ENCODE results near the gene GNA14.

DNA sequence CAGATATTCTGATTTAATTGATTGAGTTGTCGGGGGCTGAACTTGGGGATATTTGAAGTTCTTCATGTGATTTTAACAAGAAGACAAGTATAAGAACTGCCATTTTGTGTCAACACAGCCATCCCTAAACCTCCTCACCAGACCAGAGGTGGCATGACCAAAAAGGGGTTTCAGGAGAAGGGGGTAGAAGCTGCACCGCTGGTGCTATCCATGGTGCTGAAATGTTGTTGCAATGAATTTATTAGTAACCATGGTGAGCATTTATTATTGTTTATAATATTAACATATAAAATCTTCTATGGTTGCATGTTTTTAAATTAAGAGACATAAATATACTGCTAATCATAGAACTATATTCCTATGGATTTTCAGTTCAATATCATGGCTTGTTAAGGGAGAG is 72.3 kb downstream of the GNA14 start:
- TF ChIP-seq, protein P1, sequence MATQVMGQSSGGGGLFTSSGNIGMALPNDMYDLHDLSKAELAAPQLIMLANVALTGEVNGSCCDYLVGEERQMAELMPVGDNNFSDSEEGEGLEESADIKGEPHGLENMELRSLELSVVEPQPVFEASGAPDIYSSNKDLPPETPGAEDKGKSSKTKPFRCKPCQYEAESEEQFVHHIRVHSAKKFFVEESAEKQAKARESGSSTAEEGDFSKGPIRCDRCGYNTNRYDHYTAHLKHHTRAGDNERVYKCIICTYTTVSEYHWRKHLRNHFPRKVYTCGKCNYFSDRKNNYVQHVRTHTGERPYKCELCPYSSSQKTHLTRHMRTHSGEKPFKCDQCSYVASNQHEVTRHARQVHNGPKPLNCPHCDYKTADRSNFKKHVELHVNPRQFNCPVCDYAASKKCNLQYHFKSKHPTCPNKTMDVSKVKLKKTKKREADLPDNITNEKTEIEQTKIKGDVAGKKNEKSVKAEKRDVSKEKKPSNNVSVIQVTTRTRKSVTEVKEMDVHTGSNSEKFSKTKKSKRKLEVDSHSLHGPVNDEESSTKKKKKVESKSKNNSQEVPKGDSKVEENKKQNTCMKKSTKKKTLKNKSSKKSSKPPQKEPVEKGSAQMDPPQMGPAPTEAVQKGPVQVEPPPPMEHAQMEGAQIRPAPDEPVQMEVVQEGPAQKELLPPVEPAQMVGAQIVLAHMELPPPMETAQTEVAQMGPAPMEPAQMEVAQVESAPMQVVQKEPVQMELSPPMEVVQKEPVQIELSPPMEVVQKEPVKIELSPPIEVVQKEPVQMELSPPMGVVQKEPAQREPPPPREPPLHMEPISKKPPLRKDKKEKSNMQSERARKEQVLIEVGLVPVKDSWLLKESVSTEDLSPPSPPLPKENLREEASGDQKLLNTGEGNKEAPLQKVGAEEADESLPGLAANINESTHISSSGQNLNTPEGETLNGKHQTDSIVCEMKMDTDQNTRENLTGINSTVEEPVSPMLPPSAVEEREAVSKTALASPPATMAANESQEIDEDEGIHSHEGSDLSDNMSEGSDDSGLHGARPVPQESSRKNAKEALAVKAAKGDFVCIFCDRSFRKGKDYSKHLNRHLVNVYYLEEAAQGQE (IDR thresholded peaks at IDR 0.05; ENCODE audit: unreplicated experiment) = peak; percentile 89
- TF ChIP-seq, protein P2, sequence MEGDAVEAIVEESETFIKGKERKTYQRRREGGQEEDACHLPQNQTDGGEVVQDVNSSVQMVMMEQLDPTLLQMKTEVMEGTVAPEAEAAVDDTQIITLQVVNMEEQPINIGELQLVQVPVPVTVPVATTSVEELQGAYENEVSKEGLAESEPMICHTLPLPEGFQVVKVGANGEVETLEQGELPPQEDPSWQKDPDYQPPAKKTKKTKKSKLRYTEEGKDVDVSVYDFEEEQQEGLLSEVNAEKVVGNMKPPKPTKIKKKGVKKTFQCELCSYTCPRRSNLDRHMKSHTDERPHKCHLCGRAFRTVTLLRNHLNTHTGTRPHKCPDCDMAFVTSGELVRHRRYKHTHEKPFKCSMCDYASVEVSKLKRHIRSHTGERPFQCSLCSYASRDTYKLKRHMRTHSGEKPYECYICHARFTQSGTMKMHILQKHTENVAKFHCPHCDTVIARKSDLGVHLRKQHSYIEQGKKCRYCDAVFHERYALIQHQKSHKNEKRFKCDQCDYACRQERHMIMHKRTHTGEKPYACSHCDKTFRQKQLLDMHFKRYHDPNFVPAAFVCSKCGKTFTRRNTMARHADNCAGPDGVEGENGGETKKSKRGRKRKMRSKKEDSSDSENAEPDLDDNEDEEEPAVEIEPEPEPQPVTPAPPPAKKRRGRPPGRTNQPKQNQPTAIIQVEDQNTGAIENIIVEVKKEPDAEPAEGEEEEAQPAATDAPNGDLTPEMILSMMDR (conservative IDR thresholded peaks at IDR 0.05; ENCODE audit: low read depth in 2 of 2) = no peak
- no peak for TF ChIP-seq POLR2AphosphoS5 (IDR thresholded peaks at IDR 0.05; ENCODE audit: low read depth)
- TF ChIP-seq EZH2phosphoT487 (IDR thresholded peaks at IDR 0.05; ENCODE audit: unreplicated experiment) = no peak
- no peak for TF ChIP-seq EZH2 (IDR thresholded peaks at IDR 0.05; ENCODE audit: low read depth, unreplicated experiment)
- no peak for TF ChIP-seq JUNB (IDR thresholded peaks at IDR 0.05; ENCODE audit: unreplicated experiment)
- peak; percentile 19; the same call in 1 of the 2 replicates for TF ChIP-seq ZNF331 (CRISPR knock-in tag; IDR thresholded peaks at IDR 0.05; ENCODE audit: low read depth)
- TF ChIP-seq ZNF114 (CRISPR knock-in tag; IDR thresholded peaks at IDR 0.05) = peak; percentile 61; the same call in 1 of the 2 replicates
- TF ChIP-seq, protein P3, sequence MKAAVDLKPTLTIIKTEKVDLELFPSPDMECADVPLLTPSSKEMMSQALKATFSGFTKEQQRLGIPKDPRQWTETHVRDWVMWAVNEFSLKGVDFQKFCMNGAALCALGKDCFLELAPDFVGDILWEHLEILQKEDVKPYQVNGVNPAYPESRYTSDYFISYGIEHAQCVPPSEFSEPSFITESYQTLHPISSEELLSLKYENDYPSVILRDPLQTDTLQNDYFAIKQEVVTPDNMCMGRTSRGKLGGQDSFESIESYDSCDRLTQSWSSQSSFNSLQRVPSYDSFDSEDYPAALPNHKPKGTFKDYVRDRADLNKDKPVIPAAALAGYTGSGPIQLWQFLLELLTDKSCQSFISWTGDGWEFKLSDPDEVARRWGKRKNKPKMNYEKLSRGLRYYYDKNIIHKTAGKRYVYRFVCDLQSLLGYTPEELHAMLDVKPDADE (IDR thresholded peaks at IDR 0.05) = no peak
- no peak for TF ChIP-seq CREB1 (CRISPR knock-in tag; IDR thresholded peaks at IDR 0.05; ENCODE audit: low read depth)
- TF ChIP-seq, protein P4, sequence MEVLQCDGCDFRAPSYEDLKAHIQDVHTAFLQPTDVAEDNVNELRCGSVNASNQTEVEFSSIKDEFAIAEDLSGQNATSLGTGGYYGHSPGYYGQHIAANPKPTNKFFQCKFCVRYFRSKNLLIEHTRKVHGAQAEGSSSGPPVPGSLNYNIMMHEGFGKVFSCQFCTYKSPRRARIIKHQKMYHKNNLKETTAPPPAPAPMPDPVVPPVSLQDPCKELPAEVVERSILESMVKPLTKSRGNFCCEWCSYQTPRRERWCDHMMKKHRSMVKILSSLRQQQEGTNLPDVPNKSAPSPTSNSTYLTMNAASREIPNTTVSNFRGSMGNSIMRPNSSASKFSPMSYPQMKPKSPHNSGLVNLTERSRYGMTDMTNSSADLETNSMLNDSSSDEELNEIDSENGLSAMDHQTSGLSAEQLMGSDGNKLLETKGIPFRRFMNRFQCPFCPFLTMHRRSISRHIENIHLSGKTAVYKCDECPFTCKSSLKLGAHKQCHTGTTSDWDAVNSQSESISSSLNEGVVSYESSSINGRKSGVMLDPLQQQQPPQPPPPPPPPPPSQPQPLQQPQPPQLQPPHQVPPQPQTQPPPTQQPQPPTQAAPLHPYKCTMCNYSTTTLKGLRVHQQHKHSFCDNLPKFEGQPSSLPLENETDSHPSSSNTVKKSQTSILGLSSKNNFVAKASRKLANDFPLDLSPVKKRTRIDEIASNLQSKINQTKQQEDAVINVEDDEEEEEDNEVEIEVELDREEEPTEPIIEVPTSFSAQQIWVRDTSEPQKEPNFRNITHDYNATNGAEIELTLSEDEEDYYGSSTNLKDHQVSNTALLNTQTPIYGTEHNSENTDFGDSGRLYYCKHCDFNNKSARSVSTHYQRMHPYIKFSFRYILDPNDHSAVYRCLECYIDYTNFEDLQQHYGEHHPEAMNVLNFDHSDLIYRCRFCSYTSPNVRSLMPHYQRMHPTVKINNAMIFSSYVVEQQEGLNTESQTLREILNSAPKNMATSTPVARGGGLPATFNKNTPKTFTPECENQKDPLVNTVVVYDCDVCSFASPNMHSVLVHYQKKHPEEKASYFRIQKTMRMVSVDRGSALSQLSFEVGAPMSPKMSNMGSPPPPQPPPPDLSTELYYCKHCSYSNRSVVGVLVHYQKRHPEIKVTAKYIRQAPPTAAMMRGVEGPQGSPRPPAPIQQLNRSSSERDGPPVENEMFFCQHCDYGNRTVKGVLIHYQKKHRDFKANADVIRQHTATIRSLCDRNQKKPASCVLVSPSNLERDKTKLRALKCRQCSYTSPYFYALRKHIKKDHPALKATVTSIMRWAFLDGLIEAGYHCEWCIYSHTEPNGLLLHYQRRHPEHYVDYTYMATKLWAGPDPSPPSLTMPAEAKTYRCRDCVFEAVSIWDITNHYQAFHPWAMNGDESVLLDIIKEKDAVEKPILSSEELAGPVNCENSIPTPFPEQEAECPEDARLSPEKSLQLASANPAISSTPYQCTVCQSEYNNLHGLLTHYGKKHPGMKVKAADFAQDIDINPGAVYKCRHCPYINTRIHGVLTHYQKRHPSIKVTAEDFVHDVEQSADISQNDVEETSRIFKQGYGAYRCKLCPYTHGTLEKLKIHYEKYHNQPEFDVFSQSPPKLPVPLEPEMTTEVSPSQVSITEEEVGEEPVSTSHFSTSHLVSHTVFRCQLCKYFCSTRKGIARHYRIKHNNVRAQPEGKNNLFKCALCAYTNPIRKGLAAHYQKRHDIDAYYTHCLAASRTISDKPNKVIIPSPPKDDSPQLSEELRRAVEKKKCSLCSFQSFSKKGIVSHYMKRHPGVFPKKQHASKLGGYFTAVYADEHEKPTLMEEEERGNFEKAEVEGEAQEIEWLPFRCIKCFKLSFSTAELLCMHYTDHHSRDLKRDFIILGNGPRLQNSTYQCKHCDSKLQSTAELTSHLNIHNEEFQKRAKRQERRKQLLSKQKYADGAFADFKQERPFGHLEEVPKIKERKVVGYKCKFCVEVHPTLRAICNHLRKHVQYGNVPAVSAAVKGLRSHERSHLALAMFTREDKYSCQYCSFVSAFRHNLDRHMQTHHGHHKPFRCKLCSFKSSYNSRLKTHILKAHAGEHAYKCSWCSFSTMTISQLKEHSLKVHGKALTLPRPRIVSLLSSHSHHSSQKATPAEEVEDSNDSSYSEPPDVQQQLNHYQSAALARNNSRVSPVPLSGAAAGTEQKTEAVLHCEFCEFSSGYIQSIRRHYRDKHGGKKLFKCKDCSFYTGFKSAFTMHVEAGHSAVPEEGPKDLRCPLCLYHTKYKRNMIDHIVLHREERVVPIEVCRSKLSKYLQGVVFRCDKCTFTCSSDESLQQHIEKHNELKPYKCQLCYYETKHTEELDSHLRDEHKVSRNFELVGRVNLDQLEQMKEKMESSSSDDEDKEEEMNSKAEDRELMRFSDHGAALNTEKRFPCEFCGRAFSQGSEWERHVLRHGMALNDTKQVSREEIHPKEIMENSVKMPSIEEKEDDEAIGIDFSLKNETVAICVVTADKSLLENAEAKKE (CRISPR knock-in tag; IDR thresholded peaks at IDR 0.05) = peak; percentile 88
- no peak for TF ChIP-seq STAT1 (IDR thresholded peaks at IDR 0.05; ENCODE audit: unreplicated experiment)

Data from GM23338 (cell line).